C4-2B (cell line): ENCODE data around the gene REM1.

Experiments used
- CTCF ChIP-seq: fragments of 450-650 bp; conservative IDR thresholded peaks from 2 replicates; pipeline ENCODE4 v1.5.1; 2017; ENCODE audit warnings: mild to moderate bottlenecking
- ZFX ChIP-seq: fragments of 450-650 bp; IDR thresholded peaks from 2 replicates; pipeline ENCODE4 v1.6.1; 2017

- TF ChIP-seq CTCF, result no peak
- no peak for TF ChIP-seq ZFX
Measured at GRCh38 chr20:31523361-31524283, 48.5 kb downstream of the REM1 start.
